Upper lobe of left lung (tissue), 6 donors: Measurements from ENCODE around the gene CISD3. TPM values are rescaled to one million over a fixed set of nuclear protein-coding genes. Genes with fewer than 3 reads are reported as not detected.

Source experiments
- ATAC-seq, 2 donors: fragments of 200-7000 bp; cut with Tn5 transposase; one replicate each; pipeline ENCODE4 v1.9.1; 2022; ENCODE audit warnings: mild to moderate bottlenecking in 2 of 2, moderate library complexity in 2 of 2; ENCODE audit not compliant: low FRiP score in 2 of 2
- DNase-seq, 2 donors: peaks; one replicate each; pipeline ENCODE4 v3.0.0-alpha.2; 2019 to 2020
- H3K27ac ChIP-seq, 4 donors: fragments of 200-600 bp; sonication (generic); one replicate each; pipeline ENCODE4 v1.5.1; 2016 to 2019
- H3K27me3 ChIP-seq, 4 donors: fragments of 200-600 bp; sonication (generic); one replicate each; pipeline ENCODE4 v1.5.1; 2017 to 2019
- H3K36me3 ChIP-seq, 4 donors: fragments of 200-600 bp; sonication (generic); one replicate each; pipeline ENCODE4 v1.5.1; 2016 to 2019
- H3K4me1 ChIP-seq, 4 donors: fragments of 200-600 bp; sonication (generic); one replicate each; pipeline ENCODE4 v1.5.1; 2018 to 2019
- H3K4me3 ChIP-seq, 4 donors: fragments of 200-600 bp; sonication (generic); one replicate each; pipeline ENCODE4 v1.5.1; 2017 to 2019; ENCODE audit warnings: mild to moderate bottlenecking in 2 of 4, moderate library complexity in 1 of 4
- H3K9me3 ChIP-seq, 4 donors: fragments of 200-600 bp; sonication (generic); one replicate each; pipeline ENCODE4 v1.5.1; 2018 to 2019
- EP300 ChIP-seq, 4 donors: sonication (generic); formaldehyde crosslinking; IDR thresholded peaks; one replicate each; pipeline ENCODE4 v1.5.1; 2017; ENCODE audit warnings: antibody characterized with exemption in 4 of 4, control low read depth in 2 of 4
- POLR2A ChIP-seq, 4 donors: fragments of 450-650 bp; IDR thresholded peaks; one replicate each; pipeline ENCODE4 v1.5.1; 2016 to 2017; ENCODE audit warnings: antibody characterized with exemption in 4 of 4, mild to moderate bottlenecking in 2 of 4
- POLR2AphosphoS5 ChIP-seq, 2 donors: sonication (generic); formaldehyde crosslinking; IDR thresholded peaks; one replicate each; pipeline ENCODE4 v1.5.1; 2017; ENCODE audit warnings: antibody characterized with exemption in 2 of 2
- WGBS, 2 donors: methylation state at CpG; one replicate each; pipeline ENCODE4 v1.1.5; 2017 to 2018; 5-methylcytosine and 5-hydroxymethylcytosine counted together
- total RNA-seq, 6 donors: library from RNA; depleted of rRNA in 4 of 6; stranded (reverse); fragments of >200 nt in 4 of 6; gene quantifications; one replicate each; pipeline versions ENCODE4 v1.1.0 to v1.2.1, GENCODE V29; 2016 to 2021
- TF ChIP-seq, protein P1 (sequence below), 6 experiments: fragments of 450-650 bp in 4 of 6; fragments of 200-600 bp in 2 of 6; sonication (generic) in 2 of 6; IDR thresholded peaks; one replicate each; pipeline ENCODE4 v1.5.1; 2016 to 2019; ENCODE audit warnings: antibody characterized with exemption in 6 of 6
- donor health status: DM: no; HTN: no; CAD: no; lungs with moderate emphysema.
- donor health status: DM: no; HTN: yes; CAD: no; lungs with severe emphysema.

CISD3 gene
- total RNA-seq, 6 donors from 2014 or later, result 6.3 to 49.7 (median 15.9) TPM

DNA sequence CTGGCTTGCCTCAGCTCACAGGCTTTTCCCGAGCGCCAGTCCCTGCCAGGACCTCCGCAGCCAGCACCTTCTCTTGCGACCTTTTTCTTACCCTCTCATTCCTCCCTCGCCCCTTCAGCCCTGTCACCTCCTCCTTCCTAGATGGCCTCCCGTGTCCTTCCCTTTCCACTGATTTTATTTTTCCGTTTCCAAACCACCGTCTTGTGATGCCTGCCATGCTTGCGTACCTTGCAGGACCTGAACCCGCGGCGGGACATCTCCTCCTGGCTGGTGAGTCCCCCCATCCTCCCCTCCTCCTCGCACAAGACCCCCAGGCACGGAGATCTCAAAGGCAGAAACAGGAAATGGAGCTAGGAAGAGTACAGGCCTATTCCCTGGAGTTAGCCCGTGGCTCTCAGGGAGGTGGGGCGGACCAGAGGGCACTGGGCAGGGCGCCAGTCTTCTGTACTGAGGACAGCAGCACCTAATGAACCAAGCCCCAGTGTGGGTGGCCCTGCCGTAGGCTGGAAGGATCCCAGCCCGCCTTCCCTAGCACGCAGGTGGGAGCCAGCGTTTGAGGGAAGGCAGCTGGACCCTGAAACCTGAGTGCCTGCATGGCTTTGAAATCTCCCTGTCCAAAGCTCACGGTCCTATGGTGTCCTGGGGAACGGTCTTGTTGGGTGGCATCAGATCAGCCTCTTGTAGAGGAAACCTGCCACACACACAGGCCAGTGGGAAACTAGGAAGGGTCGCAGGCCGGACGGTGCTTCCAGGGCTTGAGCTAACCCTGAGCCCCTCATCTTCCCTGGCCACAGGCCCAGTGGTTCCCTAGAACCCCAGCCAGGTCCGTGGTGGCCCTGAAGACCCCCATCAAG, 612 bp downstream of the CISD3 start:
- Histone ChIP-seq H3K27ac (peak overlapping the region; percentile 86 to 91 (median 90)), H3K36me3 (peaks cover 0 to 28% (median 19%) of the 10 kb centered on the region in 4 donors), H3K4me1 (peaks cover 31 to 63% (median 47%) of the 10 kb centered on the region in 4 donors), H3K27me3 (no peaks in the 10 kb centered on the region), H3K4me3 (peak overlapping the region; percentile 62 to 92 (median 83)), H3K9me3 (no peaks in the 10 kb centered on the region)
- ATAC-seq, result peak; percentile 22 to 67
- 6 to 15% methylated on average over 18 to 27 of the region's 27 CpGs for WGBS, 2 donors
- DNase-seq, result peak; percentile 88
- TF ChIP-seq, protein P1, sequence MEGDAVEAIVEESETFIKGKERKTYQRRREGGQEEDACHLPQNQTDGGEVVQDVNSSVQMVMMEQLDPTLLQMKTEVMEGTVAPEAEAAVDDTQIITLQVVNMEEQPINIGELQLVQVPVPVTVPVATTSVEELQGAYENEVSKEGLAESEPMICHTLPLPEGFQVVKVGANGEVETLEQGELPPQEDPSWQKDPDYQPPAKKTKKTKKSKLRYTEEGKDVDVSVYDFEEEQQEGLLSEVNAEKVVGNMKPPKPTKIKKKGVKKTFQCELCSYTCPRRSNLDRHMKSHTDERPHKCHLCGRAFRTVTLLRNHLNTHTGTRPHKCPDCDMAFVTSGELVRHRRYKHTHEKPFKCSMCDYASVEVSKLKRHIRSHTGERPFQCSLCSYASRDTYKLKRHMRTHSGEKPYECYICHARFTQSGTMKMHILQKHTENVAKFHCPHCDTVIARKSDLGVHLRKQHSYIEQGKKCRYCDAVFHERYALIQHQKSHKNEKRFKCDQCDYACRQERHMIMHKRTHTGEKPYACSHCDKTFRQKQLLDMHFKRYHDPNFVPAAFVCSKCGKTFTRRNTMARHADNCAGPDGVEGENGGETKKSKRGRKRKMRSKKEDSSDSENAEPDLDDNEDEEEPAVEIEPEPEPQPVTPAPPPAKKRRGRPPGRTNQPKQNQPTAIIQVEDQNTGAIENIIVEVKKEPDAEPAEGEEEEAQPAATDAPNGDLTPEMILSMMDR (IDR thresholded peaks at IDR 0.05), result no peak
- TF ChIP-seq POLR2AphosphoS5 (IDR thresholded peaks at IDR 0.05), result peak; percentile 13 to 26

DNA sequence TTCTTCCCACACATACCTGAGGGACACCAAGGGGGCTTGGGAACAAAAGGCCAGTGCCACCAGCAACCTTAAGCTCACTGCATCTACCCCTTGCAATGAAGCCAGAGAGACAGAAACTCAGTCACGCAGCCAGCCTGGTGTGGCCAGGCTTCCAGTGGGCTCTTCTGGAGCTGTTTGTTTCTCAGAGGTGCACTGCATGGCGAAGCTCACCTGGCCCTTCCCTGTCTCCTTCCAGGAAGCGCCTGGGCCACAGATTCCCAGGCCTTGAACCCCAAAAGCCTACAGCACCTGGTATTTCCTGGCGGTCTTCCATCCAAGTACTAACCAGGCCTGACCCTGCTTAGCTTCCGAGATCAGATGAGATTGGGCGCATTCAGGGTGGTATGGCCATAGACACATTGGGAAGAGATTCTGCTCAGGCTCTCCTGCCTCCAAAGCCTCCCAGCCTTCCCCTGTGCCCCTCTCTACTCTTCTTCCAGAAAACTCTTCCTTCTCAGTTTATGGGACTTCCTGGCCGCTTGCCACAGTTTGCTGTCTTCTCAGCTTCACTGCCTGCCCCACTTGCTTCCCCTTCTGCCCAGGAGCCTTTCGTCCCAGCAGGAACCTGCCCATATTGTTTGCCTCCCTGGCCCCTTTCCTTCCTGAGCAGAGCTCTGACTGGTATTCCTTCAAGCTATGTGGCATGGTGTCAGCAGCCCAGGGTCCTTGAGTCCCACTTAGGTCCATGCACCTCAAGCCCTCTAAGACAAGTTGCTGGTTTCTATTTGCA, 1.6 kb downstream of the CISD3 start:
- ATAC-seq (no peak), DNase-seq (no peak)
- H3K4me3 ChIP-seq, result peak overlapping the region in 1 of 4 donors; percentile 92
- no peaks in the 10 kb centered on the region for H3K27me3 ChIP-seq
- H3K27ac ChIP-seq, result peak overlapping the region; percentile 86 to 91 (median 90)
- 53 to 73% methylated on average over 5 to 8 of the region's 8 CpGs for WGBS, 2 donors
- H3K36me3 ChIP-seq, result peaks cover 0 to 36% (median 24%) of the 10 kb centered on the region in 4 donors
- no peaks in the 10 kb centered on the region for H3K9me3 ChIP-seq
- peaks cover 31 to 63% (median 47%) of the 10 kb centered on the region in 4 donors for H3K4me1 ChIP-seq
- TF ChIP-seq, protein P1 (IDR thresholded peaks at IDR 0.05), result no peak

DNA sequence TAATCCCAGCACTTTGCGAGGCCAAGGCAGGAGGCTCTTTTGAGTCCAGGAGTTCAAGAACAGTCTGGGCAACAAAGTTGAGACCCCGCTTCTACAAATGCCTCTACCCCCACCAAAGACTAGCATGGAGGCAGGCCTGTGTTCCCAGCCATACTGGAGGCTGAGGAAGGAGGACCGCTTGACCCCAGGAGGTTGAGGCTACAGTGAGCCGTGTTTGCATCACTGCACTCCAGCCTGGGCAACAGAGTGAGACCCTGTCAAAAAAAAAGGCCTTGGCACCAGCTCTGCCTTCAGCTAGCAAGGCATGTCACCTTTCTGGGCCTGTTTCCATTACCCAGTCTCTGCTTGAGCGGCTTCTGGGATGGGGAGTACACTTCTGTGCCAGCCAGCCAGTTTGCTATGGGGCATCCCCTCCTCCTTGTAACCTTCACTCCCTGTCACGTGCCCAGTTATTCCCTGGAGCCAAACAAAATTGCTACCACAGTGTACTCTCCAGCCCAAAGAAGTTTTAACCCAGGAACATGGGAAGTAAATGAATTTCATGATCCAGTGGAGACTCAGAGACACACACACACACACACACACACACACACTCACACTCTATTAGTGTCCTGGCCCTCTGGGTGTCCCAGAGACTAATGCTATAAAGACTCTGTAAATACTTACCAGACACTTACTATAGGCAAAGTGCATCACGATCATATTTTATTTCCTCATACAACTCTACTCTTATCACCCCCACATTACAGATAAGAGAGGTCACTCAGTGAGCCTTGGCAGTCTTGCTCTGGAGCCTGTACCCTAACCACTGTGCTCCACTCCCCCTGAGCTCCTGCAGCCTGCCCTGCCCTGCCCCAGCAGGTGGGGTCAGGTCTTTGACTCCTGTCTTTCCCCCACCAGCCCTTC, 2.5 kb downstream of the CISD3 start:
- no peaks in the 10 kb centered on the region for H3K9me3 ChIP-seq
- peaks cover 0 to 40% (median 29%) of the 10 kb centered on the region in 4 donors for H3K36me3 ChIP-seq
- H3K27ac ChIP-seq, result peak overlapping the region in 3 of 4 donors; percentile 22 to 91 (median 90)
- TF ChIP-seq, protein P1 (IDR thresholded peaks at IDR 0.05), result no peak
- TF ChIP-seq EP300 (IDR thresholded peaks at IDR 0.05) (no peak), POLR2AphosphoS5 (IDR thresholded peaks at IDR 0.05) (no peak), POLR2A (IDR thresholded peaks at IDR 0.05) (no peak)
- WGBS, 2 donors, result 37 to 83% methylated on average over 2 to 7 of the region's 7 CpGs
- no peaks in the 10 kb centered on the region for H3K27me3 ChIP-seq
- H3K4me3 ChIP-seq, result no peak overlapping the region
- ATAC-seq, result no peak
- DNase-seq, result peak in 1 of 2 donors; percentile 59
- peaks cover 31 to 63% (median 46%) of the 10 kb centered on the region in 4 donors for H3K4me1 ChIP-seq

DNA sequence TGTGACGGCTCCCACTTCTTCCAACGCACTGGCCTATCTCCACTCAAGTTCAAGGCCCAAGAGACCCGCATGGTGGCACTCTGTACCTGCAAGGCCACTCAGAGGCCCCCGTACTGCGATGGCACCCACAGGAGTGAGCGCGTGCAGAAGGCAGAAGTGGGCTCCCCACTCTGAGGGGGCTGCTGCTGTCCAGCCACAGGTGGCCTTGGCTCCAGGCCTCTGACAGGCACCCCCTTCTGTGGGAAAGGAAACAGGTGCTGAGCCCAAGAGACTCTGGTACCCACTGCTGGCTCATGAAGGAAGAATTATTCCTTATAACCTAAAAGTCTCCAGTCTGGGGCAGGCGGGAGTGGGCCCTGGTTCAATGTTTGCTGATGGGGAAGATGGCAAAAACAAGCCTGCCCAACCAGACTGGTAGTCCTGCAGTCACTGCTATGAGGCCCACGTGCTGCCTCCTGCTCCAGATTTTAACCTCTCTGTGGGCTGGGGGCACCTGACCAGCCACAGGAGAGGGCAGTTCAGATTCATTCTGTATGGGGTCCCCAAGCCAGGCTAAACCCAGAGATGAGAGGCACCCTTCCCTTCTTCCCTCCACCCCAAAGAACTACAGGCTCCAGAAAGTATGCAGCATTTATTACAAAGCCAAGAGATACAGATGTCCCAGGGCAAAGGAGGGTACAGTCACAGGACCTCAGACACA, 3.3 kb downstream of the CISD3 start:
- Histone ChIP-seq H3K27me3 (no peaks in the 10 kb centered on the region), H3K4me1 (peaks cover 31 to 56% (median 41%) of the 10 kb centered on the region in 4 donors), H3K27ac (peak overlapping the region in 1 of 4 donors; percentile 91), H3K36me3 (peaks cover 0 to 47% (median 36%) of the 10 kb centered on the region in 4 donors), H3K9me3 (no peaks in the 10 kb centered on the region), H3K4me3 (no peak overlapping the region)
- DNase-seq (no peak), ATAC-seq (no peak)
- WGBS, 2 donors, result 60 to 80% methylated on average over 7 to 9 of the region's 9 CpGs
- TF ChIP-seq EP300 (IDR thresholded peaks at IDR 0.05), result no peak
- TF ChIP-seq, protein P1 (IDR thresholded peaks at IDR 0.05), result no peak
- no peak for TF ChIP-seq POLR2AphosphoS5 (IDR thresholded peaks at IDR 0.05)
- TF ChIP-seq POLR2A (IDR thresholded peaks at IDR 0.05), result no peak
